Ammon's horn (tissue), 1 donor: ENCODE measurements around the gene LRIT1.

Experiments used
- DNase-seq: peaks from one replicate; pipeline ENCODE4 v3.0.0-alpha.2; 2016; ENCODE audit warnings: low spot score

The LRIT1 gene

GRCh38 chr10:84214046-84214572 is 27.2 kb downstream of the LRIT1 start:
- DNase-seq, result no peak

GRCh38 chr10:84213076-84213475 is 28.3 kb downstream of the LRIT1 start:
- DNase-seq, result no peak

GRCh38 chr10:84212014-84212413 is 29.3 kb downstream of the LRIT1 start:
- no peak for DNase-seq

- no peak for DNase-seq
These were observed 29.8 kb downstream of the LRIT1 start for GRCh38 chr10:84211566-84211965.

GRCh38 chr10:84208023-84208422 is 33.3 kb downstream of the LRIT1 start:
- no peak for DNase-seq

- DNase-seq, result no peak
These were observed 35.4 kb downstream of the LRIT1 start for GRCh38 chr10:84205853-84206525.

- peak; percentile 86 for DNase-seq
These were observed 36.1 kb downstream of the LRIT1 start for GRCh38 chr10:84205049-84205852.

GRCh38 chr10:84204610-84205009 is 36.7 kb downstream of the LRIT1 start:
- DNase-seq, result no peak

- DNase-seq, result no peak
These were observed 37.2 kb downstream of the LRIT1 start for GRCh38 chr10:84204122-84204521.

GRCh38 chr10:84202349-84202748 is 39.0 kb downstream of the LRIT1 start:
- DNase-seq, result no peak

- no peak for DNase-seq
These were observed 39.7 kb downstream of the LRIT1 start for GRCh38 chr10:84201682-84202081.

- DNase-seq, result no peak
These were observed 40.1 kb downstream of the LRIT1 start for GRCh38 chr10:84201244-84201606.

GRCh38 chr10:84200537-84201243 is 40.7 kb downstream of the LRIT1 start:
- no peak for DNase-seq

GRCh38 chr10:84198206-84198915 is 43.0 kb downstream of the LRIT1 start:
- DNase-seq, result no peak

- no peak for DNase-seq
These were observed 43.7 kb downstream of the LRIT1 start for GRCh38 chr10:84197643-84198042.

- peak; percentile 47 for DNase-seq
These were observed 44.4 kb downstream of the LRIT1 start for GRCh38 chr10:84196941-84197340.

- no peak for DNase-seq
These were observed 45.3 kb downstream of the LRIT1 start for GRCh38 chr10:84196083-84196482.

- DNase-seq, result no peak
These were observed 46.1 kb downstream of the LRIT1 start for GRCh38 chr10:84195044-84195830.

GRCh38 chr10:84194424-84195043 is 46.8 kb downstream of the LRIT1 start, which contains the start of gene CDHR1:
TSS of gene CDHR1 (plus strand) at chr10:84194537. CDS start at chr10:84194761, 224 bp downstream.
- peak; percentile 50 for DNase-seq

- DNase-seq, result no peak
These were observed 47.4 kb downstream of the LRIT1 start for GRCh38 chr10:84193846-84194423.
